SKM-1 treated with dmso at 0.1 percent for 144 hours (cell line): Measurements from ENCODE around the gene SCRN2.
A peak's percentile ranks its signal among the peaks of the same experiment; 100 is the strongest.

ENCODE experiments used
- DNase-seq: peaks from one replicate; lab custom pipeline; 2025; ENCODE audit not compliant: unreplicated experiment; lab: John Stamatoyannopoulos, UW

Gene SCRN2

GRCh38 chr17:47847341-47848197 is 6.5 kb upstream of the SCRN2 start:
- DNase-seq, result no peak

GRCh38 chr17:47846716-47847340 is 5.8 kb upstream of the SCRN2 start:
- DNase-seq, result no peak

GRCh38 chr17:47845716-47846075 is 4.6 kb upstream of the SCRN2 start:
- no peak for DNase-seq

GRCh38 chr17:47844814-47845715 is 4.0 kb upstream of the SCRN2 start:
- DNase-seq, result peak; percentile 26

DNA sequence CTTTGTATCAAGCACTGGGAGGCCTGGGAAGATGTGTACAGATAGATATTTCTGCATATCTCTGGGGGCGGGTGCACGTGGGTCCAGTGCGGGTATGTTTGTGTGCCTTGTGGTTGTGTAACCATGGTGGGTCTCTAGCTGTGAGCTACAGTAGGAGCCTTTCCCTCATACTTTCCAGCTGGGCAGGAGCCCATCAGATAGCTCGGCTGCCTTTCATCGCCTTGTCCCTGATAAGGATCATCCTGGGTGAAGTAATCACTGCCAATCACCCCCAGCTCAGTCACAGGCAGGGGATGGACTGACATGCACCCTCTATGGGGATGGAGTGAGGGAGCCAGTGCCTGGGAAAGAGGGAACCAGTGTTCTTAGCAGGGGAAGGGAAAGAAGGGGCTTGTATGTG is 3.2 kb upstream of the SCRN2 start:
- no peak for DNase-seq

DNA sequence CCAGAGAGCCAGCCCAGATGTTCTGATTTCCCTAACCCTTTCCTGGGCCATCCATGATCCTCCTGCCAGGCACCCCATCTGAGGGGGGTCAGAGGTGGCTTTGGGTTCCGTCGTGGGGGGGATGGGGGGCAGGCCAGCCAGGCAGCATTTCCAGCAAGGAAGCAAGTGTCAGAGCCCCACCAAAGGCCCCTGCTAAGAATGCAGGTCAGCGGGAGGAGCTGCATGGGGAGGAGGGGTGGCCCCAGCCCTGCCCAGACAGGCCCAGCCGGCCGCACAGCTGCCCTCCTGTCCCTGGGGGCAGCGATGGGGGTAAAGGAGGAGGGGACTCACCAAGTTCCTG is 2.3 kb upstream of the SCRN2 start:
- DNase-seq, result no peak

GRCh38 chr17:47841488-47842291 is 617 bp upstream of the SCRN2 start:
- no peak for DNase-seq

DNA sequence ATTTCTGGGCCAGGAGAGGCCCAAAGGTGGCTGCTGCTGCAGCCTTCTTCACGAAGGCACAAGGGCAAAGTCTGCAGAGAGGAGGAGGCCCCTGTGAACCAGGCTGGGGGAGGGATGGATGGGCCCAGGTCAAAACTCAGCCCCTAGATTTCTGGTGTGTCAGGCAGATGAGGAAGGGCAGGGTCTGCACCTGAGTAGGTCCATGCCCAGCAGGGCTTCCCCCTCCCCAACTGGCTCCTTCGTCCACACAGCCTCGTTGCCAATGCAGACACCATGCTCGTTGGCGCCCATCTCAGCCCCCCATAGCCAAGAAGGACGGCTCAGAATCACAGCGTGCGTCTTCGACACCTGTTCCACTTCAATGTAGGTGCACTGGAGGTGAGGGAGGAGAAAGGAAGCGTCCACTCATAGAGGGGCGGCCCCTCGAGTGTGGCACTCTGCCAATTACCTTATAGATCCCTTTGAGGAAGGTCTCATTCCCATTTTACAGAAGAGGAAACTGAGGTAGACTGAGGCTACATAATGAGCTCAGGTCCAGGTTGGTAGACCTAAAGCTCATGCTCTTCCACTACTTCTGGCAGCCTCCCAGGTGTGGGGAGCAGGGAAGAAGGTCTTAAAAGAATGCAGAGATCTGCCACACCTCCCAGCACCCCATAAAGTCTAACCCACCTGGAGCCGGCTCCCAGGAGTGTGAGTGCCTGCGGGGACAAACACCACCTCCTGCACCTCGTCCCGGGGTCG is 902 bp downstream of the SCRN2 start:
- DNase-seq, result no peak

- DNase-seq, result no peak
Observed at GRCh38 chr17:47839071-47839470, 2.0 kb downstream of the SCRN2 start.

- no peak for DNase-seq
Observed at GRCh38 chr17:47838636-47839035, 2.4 kb downstream of the SCRN2 start.

DNA sequence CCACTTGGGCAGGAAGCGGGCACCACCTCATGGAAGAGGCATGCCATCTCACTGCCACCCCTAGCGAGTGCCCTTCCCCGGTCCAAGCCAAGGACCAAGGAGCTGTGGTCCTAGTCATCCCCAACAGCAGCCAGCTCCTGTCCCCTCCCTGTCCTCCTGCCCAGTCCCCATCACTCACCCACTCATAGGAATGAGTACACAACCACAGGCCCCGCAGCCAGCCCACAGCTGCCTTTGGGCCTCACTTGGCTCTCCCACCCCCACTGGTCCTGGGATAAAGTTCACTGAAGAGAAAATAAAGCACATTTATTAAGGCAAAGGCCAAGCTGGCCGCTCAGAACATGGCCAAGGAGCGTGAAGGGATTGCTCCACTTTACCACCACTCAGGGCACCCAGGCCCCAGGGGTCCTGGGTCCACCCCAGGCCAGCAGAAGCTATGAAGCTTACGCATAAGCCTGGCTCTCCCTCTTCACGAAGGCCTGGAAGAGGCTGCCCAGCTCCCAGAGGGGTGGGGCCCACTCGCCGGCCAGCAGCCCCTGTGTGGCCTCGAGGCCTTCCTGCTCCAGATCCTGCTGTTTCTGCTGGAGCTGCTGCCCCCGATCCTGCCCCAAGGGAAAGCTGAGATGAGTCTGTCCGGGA is 3.6 kb downstream of the SCRN2 start:
- no peak for DNase-seq

DNA sequence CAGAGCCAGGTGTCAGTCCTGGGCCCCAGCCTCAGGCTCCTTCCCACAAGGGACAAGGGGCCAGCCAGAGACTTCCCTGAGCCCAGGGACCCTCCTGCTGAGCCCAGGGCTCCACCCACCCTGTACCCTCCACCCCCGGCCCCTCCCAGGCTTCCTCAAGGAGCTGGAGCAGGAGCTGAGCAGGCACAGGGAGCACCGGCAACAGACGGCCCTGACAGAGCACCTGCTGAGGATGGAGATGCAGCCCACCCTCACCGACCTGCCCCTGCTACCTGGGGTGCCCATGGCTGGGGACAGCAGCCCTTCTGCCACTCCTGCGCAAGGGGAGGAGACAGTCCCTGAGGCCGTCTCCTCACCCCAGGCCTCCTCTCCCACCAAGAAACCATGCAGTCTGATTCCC is 4.5 kb downstream of the SCRN2 start:
- DNase-seq, result no peak

GRCh38 chr17:47834756-47835155 is 6.3 kb downstream of the SCRN2 start:
- no peak for DNase-seq

- peak; percentile 35 for DNase-seq
Observed at GRCh38 chr17:47831934-47832327, 9.1 kb downstream of the SCRN2 start.

GRCh38 chr17:47831003-47831933 is 9.8 kb downstream of the SCRN2 start, which contains the start of the genes LRRC46 and MRPL10:
Gene LRRC46 (plus strand): TSS chr17:47831670. CDS start chr17:47831990, 320 bp downstream.
Gene MRPL10 (minus strand): TSS chr17:47831541. CDS start chr17:47831511, 30 bp downstream.
- peak; percentile 89 for DNase-seq

DNA sequence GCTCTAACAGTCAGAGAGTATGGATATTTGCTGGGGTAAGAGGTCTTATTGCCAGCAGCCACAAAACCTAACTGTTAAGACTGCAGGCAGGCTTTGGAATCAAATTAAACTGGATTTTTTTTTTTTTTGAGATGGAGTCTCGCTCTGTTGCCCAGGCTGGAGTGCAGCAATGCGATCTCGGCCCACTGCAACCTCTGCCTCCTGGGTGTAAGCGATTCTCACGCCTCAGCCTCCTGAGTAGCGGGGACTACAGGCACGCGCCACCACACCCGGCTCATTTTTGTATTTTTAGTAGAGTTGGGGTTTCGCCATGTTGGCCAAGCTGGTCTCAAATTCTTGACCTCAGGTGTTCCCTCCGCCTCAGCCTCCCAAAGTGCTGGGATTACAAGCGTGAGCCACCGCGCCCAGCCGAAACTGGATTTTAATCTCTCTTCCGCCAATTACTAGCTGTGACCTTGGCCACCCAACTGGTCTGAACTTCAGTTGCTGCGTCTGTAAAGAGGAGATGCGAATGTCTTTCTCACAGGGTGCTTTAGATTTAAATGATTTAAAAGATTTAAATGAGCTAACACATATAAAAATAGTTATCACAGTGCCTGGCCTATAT is 10.6 kb downstream of the SCRN2 start:
- DNase-seq, result no peak

DNA sequence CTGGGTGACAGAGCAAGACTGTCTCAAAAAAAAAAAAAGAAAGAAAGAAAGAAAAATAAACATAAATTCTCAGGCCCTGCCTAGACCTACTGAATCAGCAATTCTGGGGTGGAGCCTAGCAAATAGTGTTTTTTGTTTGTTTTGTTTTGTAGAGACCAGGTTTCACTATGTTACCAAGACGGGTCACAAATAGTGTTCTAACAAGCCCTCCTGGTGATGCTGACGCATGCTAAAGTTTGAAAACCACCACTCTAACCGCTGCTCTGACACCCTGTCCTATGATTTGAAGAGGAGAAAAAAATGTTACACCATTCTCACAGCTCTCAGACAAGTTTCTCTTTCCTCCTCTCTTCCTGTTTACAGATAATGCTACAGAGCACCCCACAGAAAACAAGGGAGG is 11.2 kb downstream of the SCRN2 start:
- no peak for DNase-seq

DNA sequence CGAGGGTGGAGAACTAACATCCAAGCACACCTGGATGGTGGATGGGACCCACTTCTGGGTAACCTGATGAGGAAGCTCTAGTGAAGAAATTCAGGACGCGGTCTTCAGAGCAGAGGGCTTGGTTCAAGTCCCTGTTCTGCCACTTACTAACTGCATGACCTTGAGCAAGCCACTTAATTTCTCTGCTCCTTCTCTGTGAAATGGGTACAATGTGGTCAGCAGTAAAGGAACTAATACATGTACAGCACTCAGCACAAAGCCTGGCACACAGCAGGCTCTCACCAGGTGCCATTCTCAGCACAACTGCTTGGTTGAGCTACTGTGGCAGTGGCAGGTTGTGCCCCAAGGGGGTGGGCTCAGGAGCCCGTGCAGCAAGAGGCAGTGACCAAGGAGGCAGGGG is 17.6 kb downstream of the SCRN2 start:
- DNase-seq, result no peak
